GM19240 (cell line): ENCODE data around the gene FUT6.

Experiments used
- DNase-seq: peaks from one replicate; pipeline ENCODE4 v3.0.0; 2011; ENCODE audit warnings: low spot score; ENCODE audit not compliant: insufficient read length

Gene FUT6

DNA sequence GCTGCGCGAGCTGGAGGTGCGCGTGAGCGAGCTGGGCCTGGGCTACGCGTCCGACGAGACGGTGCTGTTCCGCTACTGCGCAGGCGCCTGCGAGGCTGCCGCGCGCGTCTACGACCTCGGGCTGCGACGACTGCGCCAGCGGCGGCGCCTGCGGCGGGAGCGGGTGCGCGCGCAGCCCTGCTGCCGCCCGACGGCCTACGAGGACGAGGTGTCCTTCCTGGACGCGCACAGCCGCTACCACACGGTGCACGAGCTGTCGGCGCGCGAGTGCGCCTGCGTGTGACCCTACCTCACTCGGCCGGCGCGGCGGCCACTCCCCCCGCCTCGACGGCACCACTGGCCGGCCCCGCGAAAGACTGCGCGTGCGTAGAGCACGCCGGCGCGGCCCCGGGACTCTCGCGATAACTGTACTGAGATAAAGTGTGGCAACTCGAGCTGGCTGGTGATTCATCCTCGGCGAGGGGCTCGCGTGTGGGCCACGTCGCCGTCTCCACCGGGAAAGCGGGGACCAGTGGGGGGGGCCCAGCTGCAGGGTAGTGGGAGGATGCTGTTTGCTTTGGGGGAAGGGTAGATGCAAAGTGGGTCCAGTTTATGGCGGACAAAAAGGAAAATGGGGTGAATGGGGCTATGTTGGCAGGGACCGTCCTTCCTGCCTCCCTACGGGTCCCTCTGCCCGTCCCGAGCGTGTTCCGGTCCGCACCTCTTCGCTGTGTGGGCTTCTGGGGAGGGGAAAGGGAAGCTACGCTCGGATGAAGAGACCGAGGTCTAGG is 11.4 kb downstream of the FUT6 start:
- DNase-seq = peak; percentile 90

DNA sequence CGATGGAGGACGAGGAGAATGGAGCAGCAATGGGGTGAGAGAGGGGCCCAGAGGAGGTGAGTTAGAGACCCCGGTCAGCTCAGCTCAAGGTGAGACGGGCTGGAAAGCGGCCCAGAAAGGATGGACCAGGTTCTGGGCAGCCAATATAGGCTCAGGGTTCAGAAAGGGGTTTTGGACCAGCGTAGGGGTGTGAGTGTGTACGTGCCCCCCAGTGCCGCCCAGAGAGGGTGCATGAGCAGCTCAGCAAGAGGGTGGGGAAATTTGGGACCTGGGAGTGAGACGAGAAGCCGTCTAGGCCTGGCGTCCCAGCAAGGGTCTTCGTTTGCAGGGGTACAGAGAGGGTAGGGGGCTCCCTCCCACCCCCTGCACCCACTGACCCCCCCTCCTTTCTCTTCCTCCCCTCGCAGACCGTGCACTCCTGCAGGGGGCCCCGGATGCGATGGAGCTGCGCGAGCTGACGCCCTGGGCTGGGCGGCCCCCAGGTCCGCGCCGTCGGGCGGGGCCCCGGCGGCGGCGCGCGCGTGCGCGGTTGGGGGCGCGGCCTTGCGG is 12.1 kb downstream of the FUT6 start:
- no peak for DNase-seq

DNA sequence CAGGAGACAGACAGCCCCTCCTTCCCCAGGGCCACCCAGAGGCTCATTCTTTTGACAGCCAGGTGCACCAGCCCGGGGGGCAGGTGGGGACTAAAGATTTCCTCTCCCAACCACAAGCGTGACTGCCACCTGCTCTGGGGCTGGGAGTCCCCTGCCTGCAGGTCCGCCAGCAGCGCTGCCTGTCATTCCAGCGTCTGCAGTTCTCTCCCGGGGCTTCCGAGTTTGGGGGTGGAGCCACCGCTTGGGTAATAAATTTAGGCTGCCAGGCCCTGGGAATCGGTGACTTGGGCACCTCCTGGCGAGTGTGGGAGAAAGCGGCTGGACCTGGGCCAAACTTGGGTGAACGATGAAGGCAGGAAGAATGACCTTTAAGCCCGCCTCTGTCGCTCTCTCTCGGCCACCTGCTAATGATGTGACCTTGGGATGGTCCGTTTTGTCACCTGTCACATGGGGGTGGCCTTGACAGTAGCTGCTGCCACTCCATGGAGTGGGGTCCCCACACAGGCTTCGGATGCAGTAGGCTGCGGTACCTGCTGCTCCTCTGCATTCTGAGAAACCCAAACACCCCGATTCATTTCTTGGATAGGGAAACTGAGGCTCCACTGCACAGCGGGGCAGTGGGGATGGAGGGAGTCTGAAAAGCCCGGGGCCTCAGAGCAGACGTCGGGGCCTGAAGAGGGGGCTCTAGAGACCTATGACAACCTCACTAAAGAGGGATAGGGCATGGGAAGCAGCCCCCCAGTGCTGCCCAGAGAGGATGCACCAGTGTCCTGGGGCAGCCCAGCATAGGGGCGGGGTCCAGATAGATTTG is 12.8 kb downstream of the FUT6 start:
- no peak for DNase-seq

DNA sequence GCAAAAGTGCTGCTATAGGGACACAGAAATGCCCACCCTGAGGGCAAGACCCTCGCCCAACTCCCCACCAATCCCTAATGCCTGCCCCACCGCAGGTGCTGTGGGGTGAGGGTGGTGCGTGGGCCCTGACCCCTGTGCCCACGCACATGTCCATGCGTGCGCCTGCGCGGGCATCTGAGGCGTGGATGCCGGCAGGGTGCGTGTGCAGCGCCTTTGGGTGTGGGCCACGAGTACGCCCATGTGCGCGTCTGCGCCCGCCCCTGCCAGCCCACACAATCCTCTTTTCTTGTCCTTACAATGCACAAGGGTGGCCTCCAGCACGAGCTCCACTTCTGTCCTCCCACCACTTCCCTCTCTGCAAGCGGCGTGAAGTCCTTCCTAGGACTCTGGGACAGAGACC is 14.3 kb downstream of the FUT6 start:
- no peak for DNase-seq

DNA sequence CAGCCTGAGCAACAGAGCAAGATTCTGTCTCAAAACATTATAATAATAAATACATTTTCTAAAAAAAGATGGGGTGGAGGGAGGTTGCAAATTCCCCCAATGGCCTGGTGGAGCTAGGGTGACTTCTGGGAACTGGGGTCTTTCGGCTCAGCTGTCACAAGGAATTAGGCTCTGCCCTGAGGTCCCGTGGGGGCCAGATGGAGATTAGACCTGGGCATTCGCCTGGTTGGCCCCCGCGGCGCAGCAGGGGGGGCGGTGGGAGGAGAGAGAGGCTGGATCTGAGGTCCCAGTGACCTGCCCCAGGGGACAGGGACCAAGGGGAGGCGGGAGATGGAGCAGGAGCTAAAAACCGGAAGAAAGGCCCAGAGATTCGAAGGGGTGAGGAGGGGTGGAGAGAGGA is 14.8 kb downstream of the FUT6 start:
- DNase-seq = no peak

DNA sequence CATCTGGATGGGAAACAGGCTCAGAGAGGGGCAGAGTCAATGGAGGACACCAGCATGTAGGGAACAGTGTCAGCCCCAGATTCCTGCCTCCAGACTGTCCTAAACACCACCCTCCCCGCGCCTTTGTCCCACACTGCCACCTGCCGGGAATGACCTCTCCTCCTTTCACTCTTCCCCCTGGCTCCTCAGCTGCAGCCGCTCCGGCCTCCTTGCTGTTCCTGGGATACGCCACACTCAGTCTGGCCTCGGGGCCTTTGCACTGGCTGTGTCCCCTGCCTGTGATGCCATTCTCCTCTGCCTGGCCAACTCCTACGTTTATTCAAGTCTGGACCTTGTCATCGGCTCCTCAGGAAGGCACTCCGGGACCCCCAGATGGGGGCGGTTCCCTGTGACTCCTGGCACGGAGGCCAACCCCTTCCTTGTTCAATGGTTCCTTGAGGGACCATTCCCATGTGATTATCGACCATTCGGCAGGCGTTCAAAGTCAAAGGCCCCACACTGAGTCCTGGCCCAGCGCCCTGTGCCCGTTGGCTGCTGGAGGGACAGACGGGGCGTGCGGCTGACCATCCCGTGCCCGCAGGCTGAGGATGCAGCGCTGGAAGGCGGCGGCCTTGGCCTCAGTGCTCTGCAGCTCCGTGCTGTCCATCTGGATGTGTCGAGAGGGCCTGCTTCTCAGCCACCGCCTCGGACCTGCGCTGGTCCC is 15.8 kb downstream of the FUT6 start:
- no peak for DNase-seq

DNA sequence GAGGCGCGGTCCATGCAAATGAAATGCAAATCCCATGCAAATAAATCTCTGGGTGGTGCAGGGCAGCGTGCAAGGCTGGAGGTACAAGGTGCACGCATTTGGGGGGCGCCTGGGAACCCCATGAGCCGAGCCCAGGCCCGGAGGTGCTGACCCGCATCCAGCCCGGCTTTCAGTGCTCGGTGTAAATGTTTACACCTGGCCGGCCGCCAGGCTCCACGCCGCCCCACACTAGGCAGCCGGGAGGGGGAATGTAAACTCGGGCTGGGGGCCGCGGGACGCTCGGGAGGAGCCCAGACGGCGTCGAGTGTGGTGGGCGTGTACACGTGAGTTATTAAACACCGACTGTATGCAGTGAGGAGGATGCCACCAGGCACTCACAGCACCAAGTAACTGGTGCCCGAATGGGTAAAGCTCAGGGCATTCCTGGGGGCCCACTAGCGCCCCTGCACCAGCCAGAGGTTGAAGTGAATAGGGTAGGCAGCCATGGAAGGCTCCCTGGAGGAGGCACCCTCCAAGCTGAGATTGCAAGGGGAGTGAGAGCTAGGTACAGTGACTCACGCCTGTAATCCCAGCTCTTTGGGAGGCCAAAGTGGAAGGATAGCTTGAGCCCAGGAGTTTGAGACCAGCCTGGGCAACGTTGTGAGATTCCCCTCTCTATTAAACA is 17.2 kb downstream of the FUT6 start:
- no peak for DNase-seq

DNA sequence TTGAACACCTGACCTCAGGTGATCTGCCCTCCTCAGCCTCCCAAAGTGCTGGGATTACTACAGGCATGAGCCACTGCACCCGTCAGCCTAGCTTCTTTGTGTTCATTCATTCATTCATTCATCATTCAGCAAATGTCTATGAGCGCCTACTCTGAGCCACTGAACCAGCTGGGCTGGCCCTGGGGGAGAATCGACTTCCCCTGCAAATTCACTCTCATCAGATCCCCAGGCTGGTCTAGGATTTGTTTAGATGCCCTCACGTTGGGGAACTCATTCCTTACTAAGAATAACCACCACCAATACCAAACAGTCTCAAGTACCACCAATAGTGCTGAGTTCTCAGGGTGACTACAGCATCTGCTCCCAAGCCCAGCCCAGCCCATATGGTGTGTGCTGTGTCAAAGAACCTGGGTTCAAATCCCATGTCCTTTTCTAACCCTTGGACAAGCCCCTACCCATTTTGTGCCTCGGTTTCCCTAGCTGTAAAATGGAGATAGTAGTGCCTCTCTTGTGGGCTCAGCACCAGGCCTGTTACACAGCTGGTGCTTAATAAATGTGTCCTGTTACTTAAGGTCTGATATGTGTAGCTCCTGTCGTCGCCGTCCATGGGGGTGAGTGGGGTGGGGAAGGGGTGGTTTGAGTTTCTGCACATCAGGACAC is 17.9 kb downstream of the FUT6 start:
- no peak for DNase-seq

DNA sequence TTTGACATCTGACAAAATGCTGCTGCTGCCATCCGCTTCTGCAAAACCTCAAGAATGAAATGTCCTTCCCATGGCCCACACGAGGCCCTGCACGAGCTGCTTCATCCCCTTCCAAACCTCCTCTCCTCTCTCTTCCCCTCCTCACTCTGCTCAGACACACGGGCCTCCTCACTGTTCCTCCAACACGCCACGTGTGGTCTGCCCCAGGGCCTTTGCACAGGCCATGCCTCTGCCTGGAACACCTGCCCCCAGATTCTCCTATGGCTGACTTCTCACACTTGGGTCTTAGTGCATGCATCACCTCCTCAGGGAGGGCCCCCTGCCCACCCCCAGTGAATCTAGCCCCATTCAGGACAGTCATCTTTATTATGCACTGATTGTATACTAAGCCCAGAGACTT is 18.7 kb downstream of the FUT6 start:
- no peak for DNase-seq

DNA sequence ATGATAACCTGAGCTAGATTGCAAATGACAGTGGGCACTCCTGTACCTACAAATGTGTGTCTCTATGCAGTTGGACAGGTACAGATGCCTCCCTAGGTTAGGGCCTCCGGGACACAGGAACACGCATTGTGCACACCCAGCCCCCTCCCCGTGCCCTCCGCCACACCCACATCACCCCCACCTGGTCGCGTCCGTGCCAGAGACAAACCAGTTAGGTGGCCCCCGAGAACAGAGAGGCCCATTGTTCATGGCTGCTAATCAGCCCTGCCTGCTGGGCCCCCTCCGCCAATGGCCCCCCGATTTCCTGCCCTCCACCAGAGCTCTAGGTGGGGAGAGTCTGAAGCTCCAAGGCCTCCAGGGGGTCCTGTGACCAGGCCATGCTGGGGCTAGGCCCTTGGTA is 20.9 kb downstream of the FUT6 start:
- DNase-seq = no peak

DNA sequence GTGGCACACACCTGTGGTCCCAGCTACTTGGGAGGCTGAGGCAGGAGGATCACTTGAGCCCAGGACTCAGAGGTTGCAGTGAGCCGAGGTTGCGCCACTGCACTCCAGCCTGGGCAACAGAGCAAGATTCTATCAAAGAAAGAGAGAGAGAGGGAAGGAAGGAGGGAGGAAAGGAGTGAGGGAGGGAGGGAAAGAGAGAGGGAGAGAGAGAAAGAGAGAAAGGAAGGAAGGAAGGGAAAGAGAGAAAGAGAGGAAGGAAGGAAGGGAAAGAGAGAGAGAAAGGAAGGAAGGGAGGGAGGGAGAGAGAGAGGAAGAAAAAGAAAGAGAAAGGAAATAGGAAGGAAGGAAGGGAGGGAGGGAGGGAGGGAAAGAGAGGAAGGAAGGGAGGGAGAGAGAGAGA is 22.3 kb downstream of the FUT6 start:
- no peak for DNase-seq

DNA sequence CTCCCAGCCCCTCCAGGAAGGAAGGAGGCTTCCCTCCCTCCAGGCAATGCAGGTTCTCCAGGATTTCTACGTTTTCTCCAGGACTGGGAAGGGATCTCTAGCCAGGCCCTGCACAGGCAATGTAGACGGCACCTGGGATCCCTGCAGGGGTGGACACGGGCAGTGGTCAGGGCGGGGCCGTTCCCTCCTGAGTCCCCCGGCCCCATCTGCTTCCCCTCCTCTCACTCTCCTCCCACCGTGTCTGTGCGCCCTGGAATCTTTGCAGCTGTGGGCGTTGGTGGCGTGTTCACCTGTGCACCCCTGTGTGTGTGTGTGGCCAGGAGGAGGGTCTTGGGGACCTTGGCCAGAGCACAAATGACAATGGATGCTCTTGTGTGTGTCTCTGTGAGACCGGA is 24.7 kb downstream of the FUT6 start:
- no peak for DNase-seq

DNA sequence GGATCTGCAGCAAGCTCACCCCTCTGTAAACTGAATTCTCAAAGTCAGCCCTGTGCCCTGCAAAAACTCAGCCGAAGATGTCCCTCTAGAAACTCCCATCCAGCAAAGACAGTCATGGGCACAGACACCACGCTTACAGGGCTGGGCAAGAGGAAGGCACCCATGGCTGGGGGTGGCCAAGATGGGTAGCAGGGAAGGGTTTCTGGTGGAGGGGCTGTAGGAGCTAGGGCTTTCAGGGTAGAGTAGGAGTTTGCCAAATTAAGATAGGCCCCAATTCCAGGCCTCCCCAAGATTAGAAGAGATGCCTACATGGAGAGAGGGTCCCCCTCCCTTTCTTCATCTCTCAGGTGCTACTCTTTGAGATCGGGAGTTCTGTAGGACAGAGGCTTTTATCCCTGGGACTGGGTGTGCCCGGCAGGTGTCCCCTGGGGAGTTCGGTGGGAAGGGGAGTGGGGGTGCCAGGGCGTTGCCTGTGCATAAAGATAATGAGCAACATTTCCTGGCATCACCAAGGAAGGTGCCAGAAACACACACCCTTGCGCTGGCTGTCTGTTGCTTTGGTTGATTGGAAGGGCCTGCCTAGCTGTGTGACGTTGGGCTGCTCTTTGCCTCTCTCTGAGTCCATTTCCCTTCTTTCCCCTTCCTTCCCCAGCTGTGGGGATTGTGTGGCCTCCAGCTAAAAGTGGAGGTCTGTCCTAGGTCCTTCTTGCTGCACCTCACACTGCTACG is 25.2 kb downstream of the FUT6 start:
- no peak for DNase-seq

DNA sequence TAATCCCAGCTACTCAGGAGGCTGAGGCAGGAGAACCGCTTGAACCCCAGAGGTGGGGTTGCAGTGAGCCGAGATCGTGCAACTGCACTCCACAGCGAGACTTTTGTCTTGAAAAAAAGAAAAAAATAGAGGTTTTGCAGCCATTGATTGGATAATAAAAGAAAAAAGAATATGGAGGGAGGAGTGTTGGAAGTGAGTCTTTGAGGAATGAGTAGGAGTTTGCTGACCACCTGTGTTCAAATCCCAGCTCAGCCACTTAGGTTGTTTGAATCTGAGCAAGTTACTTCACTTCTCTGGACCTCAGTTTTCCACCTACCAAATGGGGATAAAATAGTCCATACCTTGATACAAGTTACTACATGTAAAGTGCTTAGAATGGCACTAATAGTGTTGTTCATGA is 28.4 kb downstream of the FUT6 start:
- no peak for DNase-seq

DNA sequence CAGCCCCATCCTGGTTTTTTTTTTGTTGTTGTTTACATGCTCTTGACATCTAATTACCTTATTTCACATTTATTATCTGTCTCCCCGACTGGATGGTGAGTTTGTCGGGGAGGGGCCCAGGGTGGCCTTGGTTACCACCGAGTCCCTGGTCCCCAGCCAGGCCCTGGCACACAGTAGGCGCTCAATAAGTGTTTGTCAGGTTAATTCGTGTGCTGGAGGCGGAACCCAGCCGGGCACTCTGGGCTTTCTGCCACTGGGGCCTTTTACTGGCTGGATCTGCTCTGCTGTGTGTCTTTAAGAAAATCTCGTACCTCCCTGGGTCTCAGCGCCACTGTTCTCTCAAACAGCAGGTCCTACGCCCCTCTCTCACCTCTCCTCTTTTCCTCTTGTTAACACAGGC is 30.0 kb downstream of the FUT6 start:
- DNase-seq = no peak

DNA sequence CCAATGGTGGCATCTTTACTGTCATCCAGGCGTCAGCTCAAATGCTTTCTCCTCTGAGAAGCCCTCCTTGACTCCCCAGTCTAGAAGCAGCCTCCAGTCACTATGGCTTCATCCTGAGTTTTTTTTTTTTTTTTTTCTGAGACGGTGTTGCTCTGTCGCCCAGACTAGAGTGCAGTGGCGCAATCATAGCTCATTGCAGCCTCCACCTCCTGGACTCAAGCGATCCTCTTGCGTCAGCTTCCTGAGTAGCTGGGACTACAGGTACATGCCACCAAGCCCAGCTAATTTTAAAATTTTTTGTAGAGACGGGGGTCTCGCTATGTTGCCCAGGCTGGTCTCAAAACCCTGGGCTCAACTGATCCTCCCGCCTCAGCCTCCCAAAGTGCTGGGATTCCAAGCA is 30.4 kb downstream of the FUT6 start:
- DNase-seq = no peak

DNA sequence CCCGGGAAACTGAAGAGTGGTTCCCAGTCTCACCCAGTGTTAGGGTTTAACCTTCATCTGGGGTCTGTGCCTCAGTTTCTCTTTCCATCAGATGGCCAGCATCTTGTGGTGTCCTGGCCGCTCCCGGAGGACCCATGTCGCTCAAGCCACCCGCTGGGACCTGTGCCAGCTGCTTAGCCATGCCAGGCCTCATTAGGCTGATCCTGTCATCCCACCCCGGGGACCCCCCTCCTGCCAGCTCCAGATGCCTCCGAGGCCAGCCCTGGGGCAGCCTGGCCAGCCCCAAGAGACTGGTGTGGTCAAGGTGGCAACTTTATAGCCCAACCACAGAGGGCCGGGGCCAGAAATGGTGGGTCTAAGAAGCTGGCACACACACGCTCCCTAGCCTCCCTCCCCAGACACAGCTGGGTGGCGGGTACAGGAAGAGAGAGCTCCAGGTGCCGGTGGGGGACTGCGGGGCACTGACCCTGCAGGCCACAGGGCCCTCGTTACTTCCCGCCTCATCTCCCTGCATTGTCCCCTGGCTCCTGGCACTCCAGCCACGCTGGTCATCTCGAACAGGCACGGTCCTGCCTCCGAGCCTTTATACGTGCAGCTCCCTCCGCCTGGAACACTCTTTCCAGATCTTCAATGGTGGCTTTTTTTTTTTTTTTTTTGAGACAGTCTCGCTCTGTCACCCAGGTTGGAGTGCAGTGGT is 31.2 kb downstream of the FUT6 start:
- DNase-seq = no peak

DNA sequence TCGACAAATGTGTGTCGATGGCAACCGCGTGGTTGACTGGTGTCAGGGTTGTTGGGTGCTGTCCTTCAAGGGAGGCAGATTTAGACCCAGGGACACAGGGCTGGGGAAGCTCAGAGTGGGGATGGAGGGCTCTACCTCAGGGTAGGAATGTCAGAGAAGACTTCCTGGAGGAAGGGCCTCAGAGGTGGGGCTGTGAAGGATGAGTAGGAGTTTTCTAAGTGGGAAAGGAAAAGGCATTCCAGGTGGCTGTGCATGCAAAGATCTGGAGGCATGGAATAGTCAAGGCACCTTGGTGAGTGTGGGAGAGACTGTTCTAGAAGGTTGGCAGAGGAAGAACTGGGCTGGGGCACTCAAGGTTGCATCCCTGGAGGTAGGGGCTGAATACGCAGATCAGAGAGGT is 32.6 kb downstream of the FUT6 start:
- DNase-seq = no peak

DNA sequence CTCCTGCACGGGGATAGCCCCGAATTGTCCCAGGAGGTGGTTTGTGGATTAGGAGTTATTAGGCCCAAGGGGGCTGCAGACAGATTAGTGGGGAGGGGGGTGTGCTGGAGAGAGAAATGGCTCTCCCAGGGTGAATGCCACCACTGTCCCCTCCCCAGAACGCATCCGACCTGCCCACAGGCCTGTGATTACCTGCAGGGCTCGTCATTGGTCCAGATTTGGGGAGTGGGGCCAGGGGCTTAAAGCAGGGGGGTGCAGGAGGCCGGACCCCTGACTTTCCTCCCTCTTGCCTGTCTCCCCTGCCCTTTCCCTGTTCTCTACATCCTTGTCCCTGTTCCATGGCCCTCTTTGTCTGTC is 33.4 kb downstream of the FUT6 start:
- no peak for DNase-seq
